ENCODE results near the gene PRSS12.

PRSS12 gene

DNA sequence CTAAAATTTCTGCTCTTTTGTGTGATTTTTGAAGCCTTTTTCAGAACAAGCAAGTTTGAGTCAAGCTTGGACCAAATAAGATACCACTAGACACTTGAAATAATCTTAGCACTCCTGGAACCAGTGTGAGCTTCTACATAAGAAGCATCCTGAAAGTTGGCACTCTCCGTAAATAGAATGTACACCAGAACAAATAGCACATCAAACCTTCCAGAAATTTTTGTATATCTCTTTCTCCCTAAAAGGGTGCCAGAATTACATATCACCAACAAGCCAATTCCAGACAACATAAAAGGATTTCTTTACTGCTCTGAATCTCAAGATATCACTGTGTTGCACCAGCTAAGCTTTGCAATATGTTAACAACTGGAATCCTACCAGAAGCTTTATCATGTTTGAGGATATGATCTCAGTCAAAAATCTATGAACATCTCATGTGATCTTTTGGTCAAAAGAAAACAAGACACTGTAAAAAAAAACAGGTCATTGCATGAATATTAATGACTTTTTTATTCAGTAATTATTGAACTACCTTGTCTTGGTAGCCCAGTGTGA, 117.2 kb downstream of the PRSS12 start:
- Histone ChIP-seq H3K9me3 (ENCODE audit: insufficient read depth, low read length) (no peaks in the 10 kb centered on the region), H3K4me3 (ENCODE audit: insufficient read length, low read depth) (no peak overlapping the region), H3K27me3 (ENCODE audit: insufficient read depth, insufficient read length) (no peaks in the 10 kb centered on the region), H3K9ac (ENCODE audit: insufficient read length, low read depth) (no peak overlapping the region), H3K4me1 (ENCODE audit: insufficient read depth, insufficient read length) (no peaks in the 10 kb centered on the region), H3K36me3 (ENCODE audit: insufficient read depth, insufficient read length, low read length) (no peaks in the 10 kb centered on the region)
- TF ChIP-seq YY1 (IDR thresholded peaks at IDR 0.05; ENCODE audit: insufficient read depth, insufficient read length): no peak
- no peak for TF ChIP-seq ZNF274 (IDR thresholded peaks at IDR 0.05; ENCODE audit: low read depth, low read length)
- no peak for TF ChIP-seq SUZ12 (IDR thresholded peaks at IDR 0.05; ENCODE audit: extremely low read depth, insufficient read depth, insufficient read length)
- no peak for DNase-seq (ENCODE audit: low read depth, low spot score)
